ENCODE measurements around the gene GRIK4. TPM values are rescaled to one million over a fixed set of nuclear protein-coding genes. Genes with fewer than 3 reads are reported as not detected.

Gene GRIK4
- total and polyA plus RNA-seq, 9 of the 15 experiments (the other 6 are each of a cell fraction or from before 2014, with no cell fraction given): not detected

DNA sequence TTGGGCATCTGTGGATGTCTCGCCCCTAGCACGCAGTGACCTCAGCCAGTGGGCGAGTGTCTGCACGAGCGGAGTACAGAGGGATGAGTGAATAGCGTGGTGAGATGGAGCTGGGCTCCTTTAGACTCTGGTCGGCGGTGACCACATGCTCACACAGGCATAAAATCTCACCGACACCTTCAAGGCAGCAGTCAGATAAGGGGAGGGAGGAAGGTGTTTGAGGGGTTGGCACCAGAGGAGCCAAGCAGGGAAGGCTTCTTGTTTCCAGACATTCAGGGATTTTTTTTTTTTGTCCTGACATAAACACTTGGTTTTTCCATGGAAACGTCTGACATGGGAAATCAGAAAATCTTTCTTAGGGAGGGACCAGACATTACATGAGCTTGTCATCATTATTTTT is 35.8 kb downstream of the GRIK4 start:
- Histone ChIP-seq H3K27ac (ENCODE audit: extremely low read depth, low read depth, low read length) (no peak overlapping the region), H2AFZ (ENCODE audit: low read depth, low read length) (no peak overlapping the region), H3K79me2 (ENCODE audit: control insufficient read depth, insufficient read depth, low read length) (no peaks in the 10 kb centered on the region), H3K4me1 (replicated peaks in 1 of 2; ENCODE audit: control insufficient read depth in 2 of 2, insufficient read depth in 2 of 2, low read length in 2 of 2) (no peaks in the 10 kb centered on the region), H3K27me3 (ENCODE audit: control insufficient read depth in 2 of 2, insufficient read depth in 2 of 2, low read length in 2 of 2) (peaks cover 12 to 57% of the 10 kb centered on the region in 2 experiments; a peak in 4 of 5 replicates), H3K36me3 (ENCODE audit: control insufficient read depth, insufficient read depth, low read length) (no peaks in the 10 kb centered on the region), H3K9me1 (ENCODE audit: control insufficient read depth, insufficient read depth, low read length) (no peaks in the 10 kb centered on the region), H3K9me3 (replicated peaks; ENCODE audit: control insufficient read depth, insufficient read depth, low read depth, low read length) (no peaks in the 10 kb centered on the region), H4K20me1 (replicated peaks; ENCODE audit: control insufficient read depth, insufficient read depth, low read length) (peaks cover 6% of the 10 kb centered on the region; the same call in 1 of the 2 replicates), H3K4me2 (ENCODE audit: insufficient read depth, low read length) (no peak overlapping the region), H3K9ac (ENCODE audit: insufficient read depth in 1 of 2, low read depth in 2 of 2, low read length in 2 of 2) (no peak overlapping the region; a peak in 1 of 4 replicates), H3K4me3 (no peak overlapping the region)
- 2% methylated on average over 9 of the region's 10 CpGs for WGBS (ENCODE audit: insufficient coverage, low coverage, missing lambda C conversion rate)
- ATAC-seq (no peak), DNase-seq (ENCODE audit: extremely low read depth in 1 of 4, low spot score in 3 of 4) (no peak), FAIRE-seq (no peak)
- TF ChIP-seq SNIP1 (IDR thresholded peaks at IDR 0.05; ENCODE audit: low read depth) (no peak), SLC30A9 (CRISPR knock-in tag; IDR thresholded peaks at IDR 0.05) (no peak)
- TF ChIP-seq, protein P1, sequence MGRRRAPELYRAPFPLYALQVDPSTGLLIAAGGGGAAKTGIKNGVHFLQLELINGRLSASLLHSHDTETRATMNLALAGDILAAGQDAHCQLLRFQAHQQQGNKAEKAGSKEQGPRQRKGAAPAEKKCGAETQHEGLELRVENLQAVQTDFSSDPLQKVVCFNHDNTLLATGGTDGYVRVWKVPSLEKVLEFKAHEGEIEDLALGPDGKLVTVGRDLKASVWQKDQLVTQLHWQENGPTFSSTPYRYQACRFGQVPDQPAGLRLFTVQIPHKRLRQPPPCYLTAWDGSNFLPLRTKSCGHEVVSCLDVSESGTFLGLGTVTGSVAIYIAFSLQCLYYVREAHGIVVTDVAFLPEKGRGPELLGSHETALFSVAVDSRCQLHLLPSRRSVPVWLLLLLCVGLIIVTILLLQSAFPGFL (CRISPR knock-in tag; IDR thresholded peaks at IDR 0.05): no peak
- in situ Hi-C loops (cut with MboI) (no loop called here), intact Hi-C loops (cut with micrococcal nuclease) (no loop called here)
- ChIA-PET POLR2A (no interaction called here), CTCF (ENCODE audit: low intra/inter-chr PET ratio) (no interaction called here)
- BruUV-seq (replicated peaks): no TSS peak

Data from K562 (cell line).